BJ (cell line): ENCODE data around the gene ADAMTS10. TPM values are rescaled to one million over a fixed set of nuclear protein-coding genes. Genes with fewer than 3 reads are reported as not detected.
"Not testable (repeated sequence)": the region's sequence is repeated elsewhere in the genome, so short reads cannot be mapped to it uniquely, and the experiment has no call there.

Source experiments
- CTCF ChIA-PET: fragments of 350-600 bp; formaldehyde crosslinking; extraction: SDS; loops from one replicate; lab custom pipeline; 2021; ENCODE audit warnings: antibody characterized with exemption, inconsistent platforms; lab: Yijun Ruan, JAX
- POLR2A ChIA-PET: fragments of 300-600 bp; sonication (Branson Sonifier 250); formaldehyde crosslinking; extraction: SDS; loops from one replicate; lab custom pipeline; 2021; ENCODE audit warnings: antibody characterized with exemption; lab: Charles Lee
- DNase-seq: peaks from one replicate; pipeline ENCODE4 v3.0.0-alpha.2; 2011; ENCODE audit warnings: low read depth
- H3K27me3 ChIP-seq: 2 replicates; pipeline ENCODE4 v1.6.0; 2011; ENCODE audit warnings: low read length; ENCODE audit not compliant: control insufficient read depth, insufficient read depth
- H3K36me3 ChIP-seq: 2 replicates; pipeline ENCODE4 v1.5.1; 2011; ENCODE audit warnings: low read length; ENCODE audit not compliant: control insufficient read depth, insufficient read depth
- H3K4me3 ChIP-seq: 2 replicates; pipeline ENCODE4 v1.5.1; 2011; ENCODE audit warnings: low read depth, mild to moderate bottlenecking, control low read depth, low read length
- polyA plus RNA-seq: library from polyadenylated mRNA; depleted of rRNA; stranded (reverse); fragments of >200 nt; gene quantifications from 2 replicates; pipeline ENCODE4 v1.2.3, GENCODE V29; 2011
- TF ChIP-seq, protein P1 (sequence below): IDR thresholded peaks from 2 replicates; pipeline ENCODE4 v1.5.1; 2011; ENCODE audit warnings: low read depth, mild to moderate bottlenecking, control low read depth, inconsistent platforms, low read length, moderate library complexity; ENCODE audit not compliant: insufficient read depth

The ADAMTS10 gene
- polyA plus RNA-seq, 1 experiment: 10.4 TPM

DNA sequence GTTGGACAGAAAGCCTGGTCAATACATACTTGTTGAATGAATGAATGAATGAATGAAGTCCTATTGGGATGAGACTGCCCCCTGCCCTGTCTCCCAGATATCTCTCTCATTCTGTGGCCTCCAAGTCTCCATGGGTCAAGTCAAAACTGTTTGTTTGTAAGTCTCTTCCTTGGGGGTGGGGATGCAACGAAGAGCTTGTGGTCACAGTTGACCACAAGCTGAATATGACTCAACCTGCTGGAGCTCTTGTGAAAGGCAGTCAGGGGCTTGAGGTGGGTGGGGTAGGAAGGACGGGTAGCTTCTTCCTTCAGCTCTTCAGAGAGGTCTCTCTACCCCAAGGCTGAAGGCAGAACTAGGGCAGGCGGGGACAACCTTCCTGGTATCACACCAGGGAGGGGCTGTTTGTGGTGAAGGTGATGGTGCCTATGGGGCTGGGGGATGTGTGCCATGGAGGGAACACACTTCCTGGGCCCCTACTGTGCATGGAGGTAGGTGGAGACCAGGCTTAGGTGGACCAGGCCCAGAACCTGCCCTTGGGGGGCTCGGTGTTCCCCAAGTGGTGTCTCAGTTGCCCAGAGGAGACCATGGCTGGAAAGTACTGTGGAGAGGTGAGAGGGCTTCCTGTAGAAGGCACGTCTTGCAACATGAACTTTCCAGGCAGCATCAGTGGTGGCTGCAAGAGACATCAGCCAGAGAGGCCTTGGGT is 41.3 kb downstream of the ADAMTS10 start:
- ChIA-PET POLR2A (interaction anchor here (0.6 kb wide), 1 partner anchor 1764 kb away, joined by 13 read pairs; no protein-coding TSS in a partner anchor), CTCF (interaction anchor here (0.9 to 8.3 kb wide), 2 partner anchors 10 to 17 kb away, joined by 3 to 83 read pairs; partner anchors contain the start of gene MYO1F)
- Histone ChIP-seq H3K27me3 (no peaks in the 10 kb centered on the region), H3K4me3 (no peak overlapping the region), H3K36me3 (no peaks in the 10 kb centered on the region)
- TF ChIP-seq, protein P1, sequence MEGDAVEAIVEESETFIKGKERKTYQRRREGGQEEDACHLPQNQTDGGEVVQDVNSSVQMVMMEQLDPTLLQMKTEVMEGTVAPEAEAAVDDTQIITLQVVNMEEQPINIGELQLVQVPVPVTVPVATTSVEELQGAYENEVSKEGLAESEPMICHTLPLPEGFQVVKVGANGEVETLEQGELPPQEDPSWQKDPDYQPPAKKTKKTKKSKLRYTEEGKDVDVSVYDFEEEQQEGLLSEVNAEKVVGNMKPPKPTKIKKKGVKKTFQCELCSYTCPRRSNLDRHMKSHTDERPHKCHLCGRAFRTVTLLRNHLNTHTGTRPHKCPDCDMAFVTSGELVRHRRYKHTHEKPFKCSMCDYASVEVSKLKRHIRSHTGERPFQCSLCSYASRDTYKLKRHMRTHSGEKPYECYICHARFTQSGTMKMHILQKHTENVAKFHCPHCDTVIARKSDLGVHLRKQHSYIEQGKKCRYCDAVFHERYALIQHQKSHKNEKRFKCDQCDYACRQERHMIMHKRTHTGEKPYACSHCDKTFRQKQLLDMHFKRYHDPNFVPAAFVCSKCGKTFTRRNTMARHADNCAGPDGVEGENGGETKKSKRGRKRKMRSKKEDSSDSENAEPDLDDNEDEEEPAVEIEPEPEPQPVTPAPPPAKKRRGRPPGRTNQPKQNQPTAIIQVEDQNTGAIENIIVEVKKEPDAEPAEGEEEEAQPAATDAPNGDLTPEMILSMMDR: no peak
- DNase-seq: peak; percentile 79

DNA sequence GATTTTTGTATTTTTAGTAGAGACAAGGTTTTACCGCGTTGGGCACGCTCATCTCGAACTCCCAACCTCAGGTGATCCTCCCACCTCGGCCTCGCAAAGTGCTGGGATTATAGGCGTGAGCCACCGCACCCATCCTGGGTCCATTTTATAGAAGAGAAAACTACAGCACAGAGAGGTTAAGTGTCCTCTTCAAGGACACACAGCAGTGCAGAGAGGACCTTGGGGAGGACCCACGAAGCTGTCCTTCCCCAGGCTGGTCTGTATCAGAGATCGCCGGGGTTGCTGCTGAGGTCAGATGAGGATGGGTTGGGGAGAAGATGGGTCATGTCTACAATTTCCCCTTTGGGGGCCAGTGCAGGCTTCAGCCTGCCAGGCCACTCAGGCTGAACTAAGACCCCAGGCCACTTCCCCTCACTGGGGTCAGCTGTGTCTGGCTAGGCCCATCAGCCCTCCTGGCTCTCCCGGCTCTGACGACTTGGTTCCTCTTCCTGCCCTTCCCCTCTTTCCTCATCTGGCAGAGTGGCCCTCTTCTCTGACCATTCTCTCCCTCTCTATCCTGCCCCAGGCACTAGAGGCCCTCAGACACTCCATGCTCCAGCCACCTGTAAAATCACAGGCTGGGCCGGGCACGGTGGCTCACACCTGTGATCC is 42.9 kb downstream of the ADAMTS10 start:
- POLR2A ChIA-PET: no interaction called here
- no peaks in the 10 kb centered on the region for H3K27me3 ChIP-seq
- CTCF ChIA-PET: interaction anchor here (0.6 to 8.3 kb wide), 2 partner anchors 12 to 87 kb away, joined by 4 to 83 read pairs; partner anchors contain the start of gene MYO1F
- no peaks in the 10 kb centered on the region for H3K36me3 ChIP-seq
- TF ChIP-seq, protein P1: no peak
- no peak overlapping the region for H3K4me3 ChIP-seq
- DNase-seq: no peak

- DNase-seq: no peak
- H3K36me3 ChIP-seq: no peaks in the 10 kb centered on the region
- TF ChIP-seq, protein P1: no peak
- H3K27me3 ChIP-seq: no peaks in the 10 kb centered on the region
- CTCF ChIA-PET: interaction anchor here (0.6 to 8.3 kb wide), 3 partner anchors 13 to 107 kb away, joined by 4 to 83 read pairs (median 5); partner anchors contain the start of gene MYO1F
- POLR2A ChIA-PET: no interaction called here
- H3K4me3 ChIP-seq: no peak overlapping the region
Measured at GRCh38 chr19:8566855-8567254, 43.7 kb downstream of the ADAMTS10 start.

GRCh38 chr19:8564866-8565265 is 45.6 kb downstream of the ADAMTS10 start:
- POLR2A ChIA-PET, DNase-seq, H3K36me3 ChIP-seq, H3K27me3 ChIP-seq, H3K4me3 ChIP-seq: not testable (repeated sequence)
- CTCF ChIA-PET: interaction anchor here (8.3 kb wide), 1 partner anchor 15 kb away, joined by 83 read pairs; the partner anchor contains the start of gene MYO1F

- POLR2A ChIA-PET: no interaction called here
- Histone ChIP-seq H3K4me3 (no peak overlapping the region), H3K36me3 (no peaks in the 10 kb centered on the region), H3K27me3 (no peaks in the 10 kb centered on the region)
- DNase-seq: no peak
- TF ChIP-seq, protein P1: no peak
- CTCF ChIA-PET: no interaction called here
Measured at GRCh38 chr19:8561075-8561764, 49.3 kb downstream of the ADAMTS10 start.
